Skeletal muscle cell (primary cell): Measurements from ENCODE around the gene GPR89A.
"Not testable (repeated sequence)": the region's sequence is repeated elsewhere in the genome, so short reads cannot be mapped to it uniquely, and the experiment has no call there.

Experiments used
- DNase-seq: peaks from one replicate; pipeline ENCODE4 v3.0.0-alpha.2; 2010; ENCODE audit warnings: low read depth
- H3K4me3 ChIP-seq: 2 replicates; pipeline ENCODE4 v1.5.1; 2011; ENCODE audit warnings: low read depth, mild to moderate bottlenecking, control low read depth, low read length, moderate library complexity

The GPR89A gene

GRCh38 chr1:145670995-145671745 lies 63.4 kb downstream of the GPR89A start:
- DNase-seq, H3K4me3 ChIP-seq: not testable (repeated sequence)

DNA sequence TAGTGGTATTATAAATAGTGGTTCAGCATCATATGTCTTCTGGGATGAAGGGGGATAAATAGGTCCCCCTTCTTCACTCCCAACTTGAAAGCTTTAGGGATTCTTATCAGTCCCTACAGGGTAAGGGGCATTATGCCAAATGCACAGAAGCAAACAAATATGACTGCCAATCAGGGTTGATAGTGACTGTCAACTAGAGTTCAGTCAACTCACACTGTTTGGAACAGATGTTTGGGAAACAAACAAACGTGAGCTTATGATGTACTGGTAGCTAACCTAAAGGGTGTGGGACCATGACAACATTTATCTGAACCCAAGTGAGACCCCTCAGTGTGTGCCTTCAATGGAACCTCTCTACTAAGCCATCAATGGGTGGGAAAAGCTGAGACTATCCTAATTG lies 65.4 kb downstream of the GPR89A start:
- not testable (repeated sequence) for H3K4me3 ChIP-seq, DNase-seq

- DNase-seq, H3K4me3 ChIP-seq: not testable (repeated sequence)
Observed at GRCh38 chr1:145684858-145685257, 77.1 kb downstream of the GPR89A start.

DNA sequence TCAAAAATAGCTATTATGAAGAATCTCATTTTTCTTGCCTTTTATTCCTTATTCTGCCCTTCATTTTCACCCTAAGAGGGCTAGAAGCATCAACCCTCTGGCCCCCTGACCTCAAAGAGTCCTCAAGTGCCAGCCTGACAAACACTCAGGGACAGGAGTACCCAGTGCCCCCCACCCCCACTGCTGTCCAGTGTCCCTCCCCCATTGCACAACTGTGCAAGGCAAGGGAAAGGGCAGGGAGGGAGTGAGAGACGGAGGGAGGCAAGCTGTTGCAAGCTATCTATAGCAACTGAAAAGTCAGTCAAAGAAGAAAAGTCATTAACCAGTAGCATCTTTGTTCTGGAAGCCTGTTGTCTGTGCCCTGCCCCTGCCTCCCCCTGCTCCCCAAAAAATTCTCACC lies 78.3 kb downstream of the GPR89A start:
- not testable (repeated sequence) for H3K4me3 ChIP-seq, DNase-seq

DNA sequence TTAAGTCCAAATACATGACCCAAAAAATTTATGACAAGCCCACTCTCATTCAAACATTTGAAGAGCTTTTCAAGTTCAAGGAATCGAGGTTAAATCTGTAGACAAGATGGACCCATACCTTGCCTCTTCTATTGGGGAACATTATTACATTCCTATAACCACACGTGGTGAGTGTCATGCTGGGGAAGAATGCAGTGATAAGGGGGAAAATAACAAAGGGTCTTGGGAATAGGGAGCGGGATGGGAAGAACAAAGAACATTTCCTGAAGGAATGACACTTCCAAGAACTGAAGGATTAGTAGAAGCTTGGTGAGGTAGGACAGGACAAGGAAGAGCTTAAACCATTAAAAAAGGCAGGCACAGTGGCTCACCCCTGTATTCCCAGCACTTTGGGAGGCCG lies 80.5 kb downstream of the GPR89A start:
- H3K4me3 ChIP-seq, result no peak overlapping the region
- DNase-seq, result no peak

- no peak for DNase-seq
- no peak overlapping the region for H3K4me3 ChIP-seq
Observed at GRCh38 chr1:145688924-145689323, 81.1 kb downstream of the GPR89A start.

DNA sequence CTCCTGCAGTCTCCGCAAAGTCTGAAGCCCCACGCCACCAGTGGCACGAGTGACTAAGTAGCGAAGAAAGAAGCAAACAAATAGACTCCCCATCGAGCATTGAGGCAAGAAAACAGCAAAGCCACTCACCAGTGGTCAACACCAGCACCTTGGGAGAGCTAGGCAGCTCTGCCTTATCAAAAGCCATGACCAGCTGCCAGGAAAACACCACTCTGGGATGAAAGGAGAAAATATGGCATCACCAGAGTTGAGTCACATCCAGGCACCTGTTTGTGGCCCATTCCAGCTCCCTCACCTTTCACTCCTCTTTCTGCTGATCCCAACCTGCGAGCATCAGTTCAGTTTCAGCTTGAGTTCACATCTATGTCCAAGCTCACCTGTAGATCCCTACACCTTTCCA lies 82.1 kb downstream of the GPR89A start:
- no peak overlapping the region for H3K4me3 ChIP-seq
- no peak for DNase-seq

DNA sequence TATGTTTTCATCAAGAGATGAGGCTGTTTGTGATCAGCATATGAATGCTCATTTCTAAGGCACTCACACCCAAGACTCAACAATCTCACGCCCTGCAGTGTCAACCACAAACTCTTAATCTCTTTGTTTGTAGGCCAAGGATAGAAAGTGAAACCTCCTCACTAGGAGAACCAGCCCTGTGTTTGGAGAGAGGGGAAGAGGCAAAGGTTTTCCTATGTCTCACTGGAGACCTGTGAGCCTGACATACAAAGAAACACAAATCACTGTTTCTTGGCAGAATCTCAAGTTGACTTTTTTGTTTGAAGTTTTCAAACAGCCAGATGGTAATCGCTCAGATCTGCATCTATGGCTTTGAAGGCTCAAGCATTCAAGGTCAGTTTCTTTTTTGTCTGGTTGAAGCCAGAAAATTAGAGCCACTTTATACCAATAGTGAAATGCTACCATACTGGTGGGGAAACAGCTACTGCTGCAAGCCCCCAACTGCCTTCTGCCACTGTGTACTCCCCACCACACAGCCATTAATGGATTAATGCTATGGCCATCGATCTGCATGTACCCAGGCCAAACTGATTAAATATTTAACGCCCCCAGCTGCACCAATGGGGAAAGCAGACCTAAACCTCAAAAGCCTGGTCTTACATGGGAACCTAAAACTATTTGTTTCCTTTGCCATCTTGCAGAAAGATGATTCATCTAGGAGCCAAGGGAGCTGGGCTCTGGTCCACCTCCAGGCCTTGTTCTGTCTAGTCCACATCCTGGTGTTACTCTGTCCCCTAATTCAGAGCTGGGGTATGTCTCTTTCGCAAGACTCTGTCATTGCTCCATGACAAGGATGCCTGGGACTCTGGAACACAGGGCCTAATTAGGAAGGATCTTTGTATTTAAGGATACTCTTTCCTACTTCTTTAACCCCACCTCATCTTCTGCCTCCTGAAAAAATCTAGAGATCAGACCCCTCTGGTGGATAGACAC lies 83.1 kb downstream of the GPR89A start:
- peak; percentile 67 for DNase-seq
- H3K4me3 ChIP-seq, result no peak overlapping the region

DNA sequence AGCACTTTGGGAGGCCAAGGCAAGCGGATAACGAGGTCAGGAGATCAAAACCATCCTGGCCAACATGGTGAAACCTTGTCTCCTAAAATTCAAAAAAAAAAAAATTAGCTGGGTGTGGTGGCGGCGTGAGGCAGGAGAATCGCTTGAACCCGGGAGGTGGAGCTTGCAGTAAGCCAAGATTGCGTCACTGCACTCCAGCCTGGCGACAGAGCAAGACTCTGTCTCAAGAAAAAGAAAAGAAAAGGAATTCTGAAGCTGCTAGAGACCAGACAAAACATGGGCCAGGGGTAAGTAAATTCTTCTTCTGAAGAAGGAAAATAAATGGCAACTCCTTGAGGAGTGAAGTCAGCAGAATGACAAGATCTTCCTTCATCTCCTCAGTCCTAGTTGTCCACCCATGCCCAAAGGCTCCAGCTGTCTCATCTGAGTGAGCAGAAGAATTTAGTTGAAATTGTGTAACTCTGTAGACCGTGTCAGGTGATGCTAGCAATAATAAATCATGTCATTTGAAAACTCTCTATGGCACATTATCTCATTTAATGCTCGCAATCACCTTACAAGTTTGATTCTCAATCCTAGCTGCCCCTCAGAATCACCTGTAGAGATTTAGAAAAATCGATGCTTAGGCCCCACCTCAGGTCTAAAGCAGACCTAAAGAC lies 85.1 kb downstream of the GPR89A start:
- no peak overlapping the region for H3K4me3 ChIP-seq
- DNase-seq, result no peak

- H3K4me3 ChIP-seq, result no peak overlapping the region
- DNase-seq, result peak; percentile 25
Observed at GRCh38 chr1:145695821-145696629, 88.2 kb downstream of the GPR89A start.

DNA sequence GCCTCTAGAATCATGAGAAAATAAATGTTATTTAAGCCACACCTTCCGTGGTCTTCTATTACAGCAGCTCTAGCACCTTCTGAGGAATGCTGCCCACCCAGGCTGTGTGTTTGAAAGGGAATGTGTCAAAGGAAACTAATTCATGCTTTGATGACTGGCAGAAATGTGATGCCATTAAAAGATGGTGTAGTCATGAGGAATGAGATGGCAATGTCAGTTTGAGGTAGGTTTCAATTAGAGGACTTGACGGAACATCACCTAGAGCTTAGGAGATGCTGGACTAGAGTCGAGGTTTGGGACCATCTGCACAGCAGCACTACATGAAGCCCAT lies 88.8 kb downstream of the GPR89A start:
- H3K4me3 ChIP-seq, result no peak overlapping the region
- DNase-seq, result no peak

- DNase-seq, result no peak
- H3K4me3 ChIP-seq, result no peak overlapping the region
Observed at GRCh38 chr1:145701306-145701862, 93.6 kb downstream of the GPR89A start.

- no peak for DNase-seq
- H3K4me3 ChIP-seq, result no peak overlapping the region
Observed at GRCh38 chr1:145702052-145702451, 94.3 kb downstream of the GPR89A start.

- no peak overlapping the region for H3K4me3 ChIP-seq
- DNase-seq, result no peak
Observed at GRCh38 chr1:145702826-145703225, 95.0 kb downstream of the GPR89A start.

GRCh38 chr1:145705622-145706021 lies 97.8 kb downstream of the GPR89A start:
- DNase-seq, result no peak
- no peak overlapping the region for H3K4me3 ChIP-seq

DNA sequence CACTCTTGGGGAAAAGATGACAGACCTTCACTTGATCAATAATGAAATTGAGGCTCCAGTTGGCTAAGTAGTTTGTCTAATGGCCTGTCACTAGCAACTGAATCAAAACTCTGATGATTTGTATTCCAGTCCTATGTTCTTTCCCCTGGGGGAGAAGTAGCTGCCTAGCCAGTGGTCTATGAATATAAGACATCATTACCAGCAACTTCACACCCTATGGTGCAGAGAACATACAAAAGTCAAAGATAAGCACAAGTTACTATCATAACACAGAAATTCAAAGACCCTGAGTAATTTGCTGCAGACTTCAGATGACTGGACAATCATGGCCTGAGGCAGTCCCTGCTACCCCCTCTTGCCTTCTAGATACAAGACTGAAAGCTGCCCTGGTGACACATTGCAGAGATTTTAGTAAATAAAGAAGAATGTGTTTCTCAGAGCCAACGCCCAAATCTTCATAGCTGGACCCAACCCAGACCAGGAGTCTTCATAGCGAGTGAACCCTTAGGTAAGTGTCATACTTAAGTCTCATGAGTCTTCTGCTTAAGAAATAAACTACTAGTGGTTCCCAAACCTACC lies 98.4 kb downstream of the GPR89A start:
- no peak for DNase-seq
- H3K4me3 ChIP-seq, result no peak overlapping the region

DNA sequence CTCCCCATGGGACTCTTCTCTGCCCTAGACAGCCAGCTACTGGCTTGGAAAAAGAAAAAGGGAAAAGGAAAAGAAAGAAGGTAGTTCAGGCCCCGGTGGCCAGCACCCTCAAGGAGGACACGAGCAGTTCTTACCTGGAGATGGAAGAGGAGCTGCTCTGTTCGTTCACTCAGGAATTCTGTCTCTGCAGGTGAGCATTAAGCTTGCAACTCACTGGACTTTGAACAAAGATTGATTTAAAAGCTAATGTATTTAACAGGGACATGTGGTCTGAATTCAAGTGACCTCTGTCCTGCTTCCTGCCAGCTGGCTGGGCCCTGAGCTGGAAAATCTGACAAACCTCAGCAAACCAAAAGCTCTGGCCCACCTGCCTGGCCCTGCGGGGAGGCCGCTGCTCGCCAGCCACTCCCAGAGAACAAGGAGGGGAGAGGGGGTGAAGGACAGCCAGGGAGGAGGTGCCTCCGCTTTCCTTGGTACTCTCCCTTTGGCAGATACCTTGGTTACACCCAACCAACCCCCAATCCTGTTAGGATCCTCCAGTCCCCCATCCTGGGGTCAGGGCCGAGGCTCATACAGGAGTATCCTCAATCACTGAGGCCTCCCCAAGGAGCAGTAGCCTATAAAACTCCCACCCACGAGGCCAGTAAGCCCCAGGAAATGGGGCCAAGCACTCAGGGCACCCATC lies 99.5 kb downstream of the GPR89A start, which contains the start of gene PDZK1:
Gene PDZK1 (minus strand): TSS at position 186 of the 685 bp plus-strand sequence. CDS start 19,347 bp downstream, outside the sequence.
- H3K4me3 ChIP-seq, result no peak within 1 kb of the TSS
- DNase-seq, result no peak

- no peak for DNase-seq
- H3K4me3 ChIP-seq, result no peak overlapping the region
Observed at GRCh38 chr1:145708063-145708462, 100.3 kb downstream of the GPR89A start.
